ENCODE results near the gene ATP1A1. TPM values are rescaled to one million over a fixed set of nuclear protein-coding genes. Genes with fewer than 3 reads are reported as not detected.

The ATP1A1 gene
- total and polyA plus RNA-seq, 4 donors, result 68.6 to 128 (median 82.6) TPM

GRCh38 chr1:116446686-116447085 lies 73.6 kb downstream of the ATP1A1 start:
- no peak overlapping the region for H3K4me3 ChIP-seq (ENCODE audit: low read depth in 1 of 3, low read length in 3 of 3)
- H3K4me1 ChIP-seq (ENCODE audit: control insufficient read depth in 4 of 4, insufficient read depth in 4 of 4, low read length in 3 of 4), result no peaks in the 10 kb centered on the region
- H3K36me3 ChIP-seq (ENCODE audit: control insufficient read depth in 4 of 4, insufficient read depth in 3 of 4, low read depth in 1 of 4, low read length in 3 of 4), result no peaks in the 10 kb centered on the region
- TF ChIP-seq RXRA (IDR thresholded peaks at IDR 0.05), result no peak
- no peak for TF ChIP-seq TAF1 (conservative IDR thresholded peaks at IDR 0.05)
- TF ChIP-seq HNF4G (IDR thresholded peaks at IDR 0.05), result no peak
- no peak for TF ChIP-seq REST (IDR thresholded peaks at IDR 0.05)
- no peak for TF ChIP-seq YY1 (IDR thresholded peaks at IDR 0.05)
- no peak for TF ChIP-seq GABPA (IDR thresholded peaks at IDR 0.05 in 1 of 2, conservative IDR thresholded peaks at IDR 0.05 in 1 of 2)
- no peak for TF ChIP-seq SP1 (IDR thresholded peaks at IDR 0.05)
- TF ChIP-seq EGR1 (IDR thresholded peaks at IDR 0.05; ENCODE audit: low read depth in 2 of 2), result no peak
- no peak for TF ChIP-seq ATF3 (IDR thresholded peaks at IDR 0.05)
- no peak for DNase-seq (ENCODE audit: low spot score)
- 97% methylated on average over 3 of the region's 3 CpGs for WGBS
- no peaks in the 10 kb centered on the region for H3K27me3 ChIP-seq (ENCODE audit: control insufficient read depth in 4 of 4, insufficient read depth in 4 of 4, low read length in 3 of 4)
- H3K9me3 ChIP-seq (ENCODE audit: control insufficient read depth in 4 of 4, low read length in 3 of 4), result no peaks in the 10 kb centered on the region
- H3K27ac ChIP-seq (ENCODE audit: low read depth in 1 of 2, low read length in 2 of 2), result no peak overlapping the region
- H3K9ac ChIP-seq (ENCODE audit: low read depth in 1 of 2, low read length in 2 of 2), result no peak overlapping the region

GRCh38 chr1:116448785-116449385 lies 75.8 kb downstream of the ATP1A1 start:
- Histone ChIP-seq H3K4me3 (ENCODE audit: low read depth in 1 of 3, low read length in 3 of 3) (no peak overlapping the region), H3K27ac (ENCODE audit: low read depth in 1 of 2, low read length in 2 of 2) (no peak overlapping the region), H3K4me1 (ENCODE audit: control insufficient read depth in 4 of 4, insufficient read depth in 4 of 4, low read length in 3 of 4) (no peaks in the 10 kb centered on the region), H3K27me3 (ENCODE audit: control insufficient read depth in 4 of 4, insufficient read depth in 4 of 4, low read length in 3 of 4) (no peaks in the 10 kb centered on the region), H3K36me3 (ENCODE audit: control insufficient read depth in 4 of 4, insufficient read depth in 3 of 4, low read depth in 1 of 4, low read length in 3 of 4) (no peaks in the 10 kb centered on the region), H3K9me3 (ENCODE audit: control insufficient read depth in 4 of 4, low read length in 3 of 4) (no peaks in the 10 kb centered on the region), H3K9ac (ENCODE audit: low read depth in 1 of 2, low read length in 2 of 2) (no peak overlapping the region)
- DNase-seq (ENCODE audit: low spot score), result no peak
- WGBS, result 66% methylated on average over 7 of the region's 7 CpGs
- no peak for TF ChIP-seq ATF3 (IDR thresholded peaks at IDR 0.05)
- TF ChIP-seq MAX (IDR thresholded peaks at IDR 0.05), result no peak
- TF ChIP-seq CTCF (IDR thresholded peaks at IDR 0.05; ENCODE audit: low read depth, low read length, missing input control), result no peak
- no peak for TF ChIP-seq FOXA1 (IDR thresholded peaks at IDR 0.05)
- TF ChIP-seq GABPA (IDR thresholded peaks at IDR 0.05 in 1 of 2, conservative IDR thresholded peaks at IDR 0.05 in 1 of 2), result no peak
- TF ChIP-seq YY1 (IDR thresholded peaks at IDR 0.05), result no peak
- TF ChIP-seq TAF1 (conservative IDR thresholded peaks at IDR 0.05), result no peak
- TF ChIP-seq NR2F2 (IDR thresholded peaks at IDR 0.05), result no peak
- no peak for TF ChIP-seq ZBTB33 (IDR thresholded peaks at IDR 0.05)
